Activated CD8-positive, alpha-beta T cell treated with anti-CD3 and anti-CD28 coated beads, Interleukin-2, amount 10 ng/mL, durations not matched to agents 7 days and 5 days (primary cell): ENCODE measurements around the gene NIT2. TPM values are rescaled to one million over a fixed set of nuclear protein-coding genes. Genes with fewer than 3 reads are reported as not detected.
"Not testable (repeated sequence)": the region's sequence is repeated elsewhere in the genome, so short reads cannot be mapped to it uniquely, and the experiment has no call there.

Source experiments
- ATAC-seq: fragments of 150-1000 bp; cut with Tn5 transposase; one replicate; pipeline ENCODE4 v1.10.0; 2021; ENCODE audit warnings: moderate library complexity
- CTCF ChIA-PET: fragments of 350-600 bp; sonication (Branson Sonifier 250); formaldehyde crosslinking; loops from one replicate; lab custom pipeline; 2021; ENCODE audit warnings: antibody characterized with exemption; lab: Charles Lee
- POLR2A ChIA-PET: fragments of 350-600 bp; sonication (Branson Sonifier 250); formaldehyde crosslinking; loops from one replicate; lab custom pipeline; 2021; ENCODE audit warnings: antibody characterized with exemption; lab: Charles Lee
- DNase-seq: peaks from one replicate; pipeline ENCODE4 v3.0.0-alpha.2; 2020
- H3K27ac Mint-ChIP-seq: one replicate; pipeline ENCODE4 v1.8.0; 2021; ENCODE audit warnings: mild to moderate bottlenecking, mixed read lengths
- H3K27me3 Mint-ChIP-seq: one replicate; pipeline ENCODE4 v1.8.0; 2021; ENCODE audit warnings: low read depth, mixed read lengths
- H3K36me3 Mint-ChIP-seq: one replicate; pipeline ENCODE4 v1.8.0; 2021; ENCODE audit warnings: low read depth, mixed read lengths
- H3K4me1 Mint-ChIP-seq: one replicate; pipeline ENCODE4 v1.8.0; 2021; ENCODE audit warnings: low read depth, mixed read lengths
- H3K4me3 Mint-ChIP-seq: one replicate; pipeline ENCODE4 v1.8.0; 2021; ENCODE audit warnings: mild to moderate bottlenecking, mixed read lengths
- H3K9me3 Mint-ChIP-seq: one replicate; pipeline ENCODE4 v1.8.0; 2022; ENCODE audit warnings: mixed read lengths; ENCODE audit not compliant: insufficient read depth
- total RNA-seq, 2 experiments: library from RNA; stranded (reverse); gene quantifications; one replicate each; pipeline ENCODE4 v1.2.3, GENCODE V29; 2021

Gene NIT2
- total RNA-seq, 2 experiments from 2014 or later, result 39.5 to 46.2 TPM

- POLR2A ChIA-PET, result interaction anchor here (0.6 kb wide), 2 partner anchors 45 to 238 kb away, joined by 3 to 4 read pairs; no protein-coding TSS in a partner anchor
- no peak overlapping the region for H3K4me3 Mint-ChIP-seq
- H3K9me3 Mint-ChIP-seq, result peaks cover 6% of the 10 kb centered on the region
- no peak for ATAC-seq
- no peak overlapping the region for H3K27ac Mint-ChIP-seq
- CTCF ChIA-PET, result interaction anchor here (1.2 to 1.8 kb wide), 5 partner anchors 21 to 297 kb away, joined by 3 to 4 read pairs (median 4); no protein-coding TSS in a partner anchor
- no peak for DNase-seq
- H3K27me3 Mint-ChIP-seq, result no peaks in the 10 kb centered on the region
- peaks cover 34% of the 10 kb centered on the region for H3K36me3 Mint-ChIP-seq
- peaks cover 35% of the 10 kb centered on the region for H3K4me1 Mint-ChIP-seq
Measured at GRCh38 chr3:100338911-100339310, 4.4 kb downstream of the NIT2 start.

- peaks cover 6% of the 10 kb centered on the region for H3K9me3 Mint-ChIP-seq
- CTCF ChIA-PET, result interaction anchor here (1.5 kb wide), 1 partner anchor 24 kb away, joined by 4 read pairs; no protein-coding TSS in a partner anchor
- H3K27me3 Mint-ChIP-seq, result no peaks in the 10 kb centered on the region
Measured at GRCh38 chr3:100339786-100340185, 5.2 kb downstream of the NIT2 start.

DNA sequence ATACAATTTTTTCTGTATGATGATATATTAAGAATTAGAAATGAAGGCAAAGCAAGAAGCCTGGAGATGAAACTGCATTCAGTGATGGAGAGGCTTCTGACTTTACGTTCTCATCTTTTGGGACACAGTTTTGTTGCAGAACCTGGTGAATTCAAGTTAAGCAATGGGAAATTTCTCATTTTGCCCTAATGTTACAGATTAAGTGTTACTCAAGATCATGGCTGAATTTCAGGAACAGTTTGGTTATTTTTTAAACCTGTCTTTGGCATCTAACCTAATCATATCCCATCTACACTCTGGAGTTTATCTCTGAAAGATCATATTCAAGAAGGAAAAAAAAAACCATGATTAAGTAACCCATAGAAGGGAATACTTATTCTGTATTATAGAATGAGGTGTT, 6.0 kb downstream of the NIT2 start:
- Mint-ChIP-seq H3K4me1 (peaks cover 31% of the 10 kb centered on the region), H3K36me3 (peaks cover 40% of the 10 kb centered on the region), H3K4me3 (no peak overlapping the region), H3K27ac (no peak overlapping the region), H3K9me3 (peaks cover 6% of the 10 kb centered on the region), H3K27me3 (no peaks in the 10 kb centered on the region)
- ChIA-PET CTCF (no interaction called here), POLR2A (no interaction called here)
- no peak for DNase-seq
- no peak for ATAC-seq

More at GRCh38 chr3:100339786-100340185, 5.2 kb downstream of the NIT2 start:
- ATAC-seq, result no peak
- POLR2A ChIA-PET, result interaction anchor here (0.6 kb wide), 1 partner anchor 44 kb away, joined by 4 read pairs; no protein-coding TSS in a partner anchor
- H3K27ac Mint-ChIP-seq, result no peak overlapping the region
- H3K36me3 Mint-ChIP-seq, result peaks cover 39% of the 10 kb centered on the region
- H3K4me3 Mint-ChIP-seq, result no peak overlapping the region
- DNase-seq, result no peak
- H3K4me1 Mint-ChIP-seq, result peaks cover 37% of the 10 kb centered on the region

GRCh38 chr3:100348727-100349126, 14.2 kb downstream of the NIT2 start:
- H3K4me3 Mint-ChIP-seq, result no peak overlapping the region
- DNase-seq (no peak), ATAC-seq (no peak)
- H3K27me3 Mint-ChIP-seq, result no peaks in the 10 kb centered on the region
- peaks cover 75% of the 10 kb centered on the region for H3K36me3 Mint-ChIP-seq
- ChIA-PET CTCF (interaction anchor here (0.9 kb wide), 2 partner anchors 25 to 517 kb away, joined by 3 to 4 read pairs; no protein-coding TSS in a partner anchor), POLR2A (interaction anchor here (0.6 kb wide), 1 partner anchor 53 kb away, joined by 3 read pairs; no protein-coding TSS in a partner anchor)
- no peak overlapping the region for H3K27ac Mint-ChIP-seq
- no peaks in the 10 kb centered on the region for H3K9me3 Mint-ChIP-seq
- H3K4me1 Mint-ChIP-seq, result peaks cover 7% of the 10 kb centered on the region

DNA sequence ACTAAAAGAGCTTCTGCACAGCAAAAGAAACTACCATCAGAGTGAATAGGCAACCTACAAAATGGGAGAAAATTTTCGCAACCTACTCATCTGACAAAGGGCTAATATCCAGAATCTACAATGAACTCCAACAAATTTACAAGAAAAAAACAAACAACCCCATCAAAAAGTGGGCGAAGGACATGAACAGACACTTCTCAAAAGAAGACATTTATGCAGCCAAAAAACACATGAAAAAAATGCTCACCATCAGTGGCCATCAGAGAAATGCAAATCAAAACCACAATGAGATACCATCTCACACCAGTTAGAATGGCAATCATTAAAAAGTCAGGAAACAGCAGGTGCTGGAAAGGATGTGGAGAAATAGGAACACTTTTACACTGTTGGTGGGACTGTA, 17.2 kb downstream of the NIT2 start:
- H3K27me3 Mint-ChIP-seq, ATAC-seq, H3K4me3 Mint-ChIP-seq, CTCF ChIA-PET, H3K9me3 Mint-ChIP-seq, H3K27ac Mint-ChIP-seq, H3K4me1 Mint-ChIP-seq, DNase-seq, POLR2A ChIA-PET: not testable (repeated sequence)
- peaks cover 64% of the 10 kb centered on the region for H3K36me3 Mint-ChIP-seq

DNA sequence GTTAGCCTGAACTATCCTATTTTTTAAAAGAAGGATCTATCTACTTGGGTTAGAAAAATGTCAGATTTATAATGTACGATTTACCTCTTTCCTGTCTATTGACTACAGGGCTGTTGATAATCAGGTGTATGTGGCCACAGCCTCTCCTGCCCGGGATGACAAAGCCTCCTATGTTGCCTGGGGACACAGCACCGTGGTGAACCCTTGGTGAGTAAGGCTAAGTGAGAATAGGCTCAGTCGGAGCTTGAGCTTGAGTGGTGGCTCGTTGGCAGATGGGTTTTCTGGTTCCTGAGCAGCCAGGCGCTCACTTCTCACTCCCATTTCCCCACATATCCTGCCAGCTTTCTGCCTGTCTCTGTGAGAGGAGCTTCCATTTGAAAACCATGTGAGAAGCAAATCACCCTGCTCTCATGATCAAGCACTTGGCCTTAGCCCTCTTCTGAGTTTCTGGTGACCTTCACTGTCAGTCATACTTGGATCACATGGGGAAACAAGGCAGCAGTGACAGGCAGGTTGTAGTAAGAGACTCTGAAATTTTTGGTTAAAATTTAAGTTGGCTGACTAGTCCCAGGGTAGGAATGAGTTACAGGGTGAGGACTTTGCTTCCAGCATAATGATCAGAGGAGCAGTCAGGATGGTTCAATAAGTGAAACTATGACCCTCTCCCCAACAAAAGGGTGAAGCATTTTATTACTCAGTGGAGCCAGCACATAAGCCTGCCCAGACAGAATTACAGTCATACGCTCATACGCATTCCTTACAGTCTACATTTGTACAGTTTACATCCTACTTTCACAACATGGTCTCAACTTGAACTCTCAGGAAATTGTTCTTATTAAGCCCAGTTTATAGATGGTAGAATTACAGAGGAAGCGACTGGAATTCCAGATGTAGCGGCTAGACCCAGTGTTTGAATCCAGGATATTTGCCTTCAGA, 18.0 kb downstream of the NIT2 start:
- no peak for DNase-seq
- Mint-ChIP-seq H3K27me3 (no peaks in the 10 kb centered on the region), H3K9me3 (no peaks in the 10 kb centered on the region), H3K27ac (no peak overlapping the region), H3K4me3 (no peak overlapping the region), H3K4me1 (no peaks in the 10 kb centered on the region), H3K36me3 (peaks cover 62% of the 10 kb centered on the region)
- POLR2A ChIA-PET, result no interaction called here
- no peak for ATAC-seq
- CTCF ChIA-PET, result no interaction called here

DNA sequence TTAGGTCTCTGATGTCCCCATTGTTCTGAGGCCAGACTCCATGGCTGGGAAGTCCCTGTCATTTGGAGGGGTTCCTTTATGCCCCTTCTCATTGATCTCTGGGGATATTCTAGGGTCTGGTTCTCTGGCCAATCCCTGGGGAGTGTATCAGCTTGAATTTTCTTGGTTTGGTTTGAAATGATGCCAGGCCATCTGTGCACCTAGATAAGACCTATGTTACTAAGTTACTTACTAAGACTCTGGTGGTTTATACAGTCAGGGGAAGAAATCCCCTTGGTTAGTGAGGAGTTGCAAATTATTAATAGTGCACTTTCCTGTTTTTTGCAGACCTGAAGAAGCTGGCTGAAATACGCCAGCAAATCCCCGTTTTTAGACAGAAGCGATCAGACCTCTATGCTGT, 20.3 kb downstream of the NIT2 start:
- CTCF ChIA-PET, result interaction anchor here (0.9 to 1.5 kb wide), 3 partner anchors 11 to 26 kb away, joined by 3 to 4 read pairs (median 4); no protein-coding TSS in a partner anchor
- Mint-ChIP-seq H3K36me3 (peaks cover 59% of the 10 kb centered on the region), H3K4me3 (no peak overlapping the region), H3K4me1 (no peaks in the 10 kb centered on the region), H3K9me3 (no peaks in the 10 kb centered on the region), H3K27me3 (no peaks in the 10 kb centered on the region), H3K27ac (no peak overlapping the region)
- DNase-seq (no peak), ATAC-seq (no peak)
- POLR2A ChIA-PET, result interaction anchor here (1.5 kb wide), 1 partner anchor 47 kb away, joined by 3 read pairs; the partner anchor contains the start of gene LNP1

DNA sequence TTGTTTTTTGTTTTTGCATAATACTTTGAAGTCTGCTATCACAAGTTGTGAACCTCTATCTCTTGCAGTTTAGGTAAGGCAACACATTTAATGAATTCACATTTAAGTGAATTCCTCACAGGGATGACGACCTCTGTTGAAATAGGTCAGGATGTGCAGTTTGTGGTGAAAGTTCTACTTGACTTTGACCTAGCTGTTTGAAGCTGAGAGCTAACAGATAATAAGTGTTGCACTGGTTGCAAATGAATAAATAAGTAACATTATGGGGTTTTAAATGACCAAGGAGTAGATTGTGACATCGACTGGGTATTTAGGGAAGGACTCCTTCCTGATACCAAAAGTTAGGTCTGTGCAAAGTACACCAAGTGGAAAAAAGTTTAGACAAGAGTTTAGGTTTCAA, 23.9 kb downstream of the NIT2 start:
- peak overlapping the region; percentile 10 for H3K27ac Mint-ChIP-seq

GRCh38 chr3:100359035-100359434, 24.5 kb downstream of the NIT2 start:
- H3K4me1 Mint-ChIP-seq, result no peaks in the 10 kb centered on the region
- DNase-seq (no peak), ATAC-seq (no peak)
- no peaks in the 10 kb centered on the region for H3K27me3 Mint-ChIP-seq
- H3K27ac Mint-ChIP-seq, result no peak overlapping the region
- H3K9me3 Mint-ChIP-seq, result no peaks in the 10 kb centered on the region
- CTCF ChIA-PET, result interaction anchor here (0.6 to 0.9 kb wide), 2 partner anchors 15 to 414 kb away, joined by 3 to 4 read pairs; no protein-coding TSS in a partner anchor
- H3K36me3 Mint-ChIP-seq, result peaks cover 62% of the 10 kb centered on the region
- H3K4me3 Mint-ChIP-seq, result no peak overlapping the region
- POLR2A ChIA-PET, result no interaction called here

More for the DNA sequence above, 23.9 kb downstream of the NIT2 start:
- ChIA-PET CTCF (interaction anchor here (0.9 kb wide), 1 partner anchor 14 kb away, joined by 3 read pairs; no protein-coding TSS in a partner anchor), POLR2A (no interaction called here)
- H3K27me3 Mint-ChIP-seq, result no peaks in the 10 kb centered on the region
- no peaks in the 10 kb centered on the region for H3K4me1 Mint-ChIP-seq
- peaks cover 60% of the 10 kb centered on the region for H3K36me3 Mint-ChIP-seq
- H3K4me3 Mint-ChIP-seq, result no peak overlapping the region
- H3K9me3 Mint-ChIP-seq, result no peaks in the 10 kb centered on the region
- ATAC-seq (no peak), DNase-seq (no peak)

DNA sequence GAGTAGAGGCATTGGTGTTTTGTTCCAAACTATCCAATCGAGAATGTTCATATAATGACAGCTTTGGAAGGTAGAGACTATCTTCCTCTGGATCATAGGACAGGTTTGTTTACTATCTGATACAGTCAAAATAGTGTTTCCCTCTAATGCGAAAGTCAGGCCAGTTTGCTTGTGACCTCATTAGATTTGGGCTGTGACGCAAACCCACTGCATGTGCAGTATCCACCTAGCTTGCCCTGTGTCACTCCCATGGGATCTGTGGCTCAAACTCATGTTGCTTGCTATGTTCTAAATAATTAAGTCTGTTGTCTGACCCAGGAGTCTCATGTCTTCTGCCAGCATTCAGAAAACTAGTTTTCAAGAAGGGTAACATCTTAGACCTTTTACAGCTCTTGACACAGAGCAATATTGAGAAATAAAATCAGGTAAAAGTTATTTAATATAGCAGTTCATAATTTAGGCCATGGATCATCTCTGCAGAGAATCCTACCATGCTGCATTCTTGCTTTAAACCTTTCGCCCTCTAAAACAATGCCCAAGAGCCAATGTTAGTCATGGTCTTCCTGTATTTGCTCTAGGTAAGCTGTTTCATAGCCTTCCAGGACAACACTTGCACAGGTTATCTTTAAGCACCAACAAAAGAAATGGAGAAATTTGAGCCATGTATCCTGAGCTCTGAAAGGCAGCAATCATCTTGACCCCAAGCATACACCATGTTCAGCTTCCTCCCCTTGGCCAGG, 26.4 kb downstream of the NIT2 start:
- DNase-seq, result no peak
- H3K27me3 Mint-ChIP-seq, result no peaks in the 10 kb centered on the region
- H3K36me3 Mint-ChIP-seq, result peaks cover 69% of the 10 kb centered on the region
- no peak for ATAC-seq
- no peak overlapping the region for H3K4me3 Mint-ChIP-seq
- H3K9me3 Mint-ChIP-seq, result no peaks in the 10 kb centered on the region
- H3K27ac Mint-ChIP-seq, result no peak overlapping the region
- POLR2A ChIA-PET, result interaction anchor here (0.6 kb wide), 2 partner anchors 25 to 423 kb away, joined by 3 to 6 read pairs; no protein-coding TSS in a partner anchor
- H3K4me1 Mint-ChIP-seq, result no peaks in the 10 kb centered on the region
- CTCF ChIA-PET, result no interaction called here

DNA sequence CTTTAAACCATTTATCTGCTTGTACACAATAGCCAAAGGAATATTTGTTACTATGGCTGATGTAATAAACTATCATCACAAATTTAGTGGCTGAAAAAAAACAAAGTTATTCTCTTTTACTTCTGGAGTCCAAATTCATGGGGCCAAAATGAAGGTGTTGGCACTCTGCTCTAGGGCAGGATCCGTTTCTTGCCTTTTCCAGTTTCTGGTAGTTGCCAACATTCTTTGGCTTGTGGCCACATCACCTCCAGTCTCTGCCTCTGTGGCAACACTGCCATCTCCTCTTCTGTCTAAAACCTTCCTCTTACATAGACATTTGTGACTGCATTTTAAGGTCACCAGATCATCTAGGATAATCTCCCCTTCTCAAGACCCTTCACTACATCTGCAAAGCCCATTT, 27.3 kb downstream of the NIT2 start:
- CTCF ChIA-PET, result no interaction called here
- H3K9me3 Mint-ChIP-seq, result no peaks in the 10 kb centered on the region
- no peak for DNase-seq
- H3K4me3 Mint-ChIP-seq, result no peak overlapping the region
- no peak for ATAC-seq
- no peaks in the 10 kb centered on the region for H3K4me1 Mint-ChIP-seq
- no peaks in the 10 kb centered on the region for H3K27me3 Mint-ChIP-seq
- H3K27ac Mint-ChIP-seq, result no peak overlapping the region
- H3K36me3 Mint-ChIP-seq, result peaks cover 67% of the 10 kb centered on the region
- POLR2A ChIA-PET, result interaction anchor here (0.6 kb wide), 1 partner anchor 26 kb away, joined by 3 read pairs; no protein-coding TSS in a partner anchor
